K562 (cell line): ENCODE data around the gene NEK5. TPM values are rescaled to one million over a fixed set of nuclear protein-coding genes. Genes with fewer than 3 reads are reported as not detected.
"Not testable (repeated sequence)": the region's sequence is repeated elsewhere in the genome, so short reads cannot be mapped to it uniquely, and the experiment has no call there.

Experiments
- ATAC-seq: fragments of 200-7000 bp; cut with Tn5 transposase; 3 replicates; pipeline ENCODE4 v1.9.1; 2020; ENCODE audit warnings: moderate library complexity
- BruUV-seq: library from RNA; stranded (reverse); fragments of 400-500 nt; replicated peaks from 2 replicates; lab custom pipeline; 2021; lab: Mats Ljungman, UMichigan
- CTCF ChIA-PET: fragments of 300-600 bp; formaldehyde crosslinking; extraction: SDS; loops from one replicate; lab custom pipeline; 2021; ENCODE audit warnings: low intra/inter-chr PET ratio; lab: Yijun Ruan, JAX
- POLR2A ChIA-PET: fragments of 300-600, 350-650 bp; sonication (Branson Sonifier 250); formaldehyde crosslinking; extraction: SDS; loops from one replicate; lab custom pipeline; 2021; ENCODE audit warnings: antibody characterized with exemption, inconsistent platforms; lab: Yijun Ruan, JAX
- DNase-seq, 4 experiments: peaks; one replicate each; pipeline versions ENCODE4 v3.0.0 to v3.0.0-alpha.2; 2011 to 2018; ENCODE audit warnings: low spot score in 3 of 4, mixed read lengths in 3 of 4; ENCODE audit errors: extremely low read depth in 1 of 4
- FAIRE-seq: peaks from 2 replicates; lab custom pipeline; 2011; peaks lifted over from hg19 to GRCh38; lab: Jason Lieb, UNC
- H2AFZ ChIP-seq: 2 replicates; pipeline ENCODE4 v1.6.0; 2011; ENCODE audit warnings: low read depth, low read length, control low read depth, inconsistent platforms
- H3K27ac ChIP-seq: fragments of 200-600 bp; 3 replicates; pipeline ENCODE4 v1.8.0; 2011; ENCODE audit warnings: low read depth, mild to moderate bottlenecking, control low read depth, inconsistent platforms, low read length, moderate library complexity, mixed read lengths; ENCODE audit errors: extremely low read depth
- H3K27me3 ChIP-seq, 2 experiments: fragments of 300-600 bp in 1 of 2; 2 replicates in 1 of 2; 3 replicates in 1 of 2; pipeline versions ENCODE4 v1.6.0 to v1.8.0; 2011; ENCODE audit warnings: inconsistent platforms in 2 of 2, low read length in 2 of 2, mild to moderate bottlenecking in 1 of 2, mixed read lengths in 1 of 2, moderate library complexity in 1 of 2; ENCODE audit not compliant: control insufficient read depth in 2 of 2, insufficient read depth in 2 of 2
- H3K36me3 ChIP-seq: fragments of 300-600 bp; 3 replicates; pipeline ENCODE4 v1.8.0; 2011; ENCODE audit warnings: mild to moderate bottlenecking, low read length, inconsistent platforms; ENCODE audit not compliant: control insufficient read depth, insufficient read depth
- H3K4me1 ChIP-seq, 2 experiments: fragments of 200-600 bp in 1 of 2; replicated peaks in 1 of 2; 2 replicates in 1 of 2; 3 replicates in 1 of 2; pipeline versions ENCODE4 v1.5.1 to v1.8.0; 2011; ENCODE audit warnings: inconsistent platforms in 2 of 2, low read length in 2 of 2, mild to moderate bottlenecking in 1 of 2, mixed read lengths in 1 of 2, moderate library complexity in 1 of 2; ENCODE audit not compliant: control insufficient read depth in 2 of 2, insufficient read depth in 2 of 2
- H3K4me2 ChIP-seq: 2 replicates; pipeline ENCODE4 v1.6.1; 2011; ENCODE audit warnings: low read length, control low read depth, inconsistent platforms, mixed read lengths; ENCODE audit not compliant: insufficient read depth
- H3K4me3 ChIP-seq: fragments of 200-600 bp; sonication (generic), shearing (Covaris generic); 2 replicates; pipeline ENCODE4 v1.5.1; 2016; ENCODE audit warnings: control low read depth, inconsistent platforms
- H3K79me2 ChIP-seq: fragments of 200-600 bp; 3 replicates; pipeline ENCODE4 v1.8.0; 2011; ENCODE audit warnings: low read length, inconsistent platforms; ENCODE audit not compliant: control insufficient read depth, insufficient read depth
- H3K9ac ChIP-seq, 2 experiments: 2 replicates each; pipeline versions ENCODE4 v1.6.0 to v1.6.1; 2011; ENCODE audit warnings: low read depth in 2 of 2, low read length in 2 of 2, control low read depth in 1 of 2, inconsistent platforms in 1 of 2, mild to moderate bottlenecking in 1 of 2, mixed read lengths in 1 of 2; ENCODE audit not compliant: insufficient read depth in 1 of 2
- H3K9me1 ChIP-seq: one replicate; pipeline ENCODE4 v1.6.0; 2011; ENCODE audit warnings: inconsistent platforms, mild to moderate bottlenecking, low read length, moderate library complexity; ENCODE audit not compliant: control insufficient read depth, insufficient read depth
- H3K9me3 ChIP-seq: replicated peaks from 2 replicates; pipeline ENCODE4 v1.5.1; 2011; ENCODE audit warnings: low read depth, low read length, inconsistent platforms; ENCODE audit not compliant: control insufficient read depth, insufficient read depth
- H4K20me1 ChIP-seq: replicated peaks from 2 replicates; pipeline ENCODE4 v1.6.1; 2011; ENCODE audit warnings: low read length, inconsistent platforms, mixed read lengths; ENCODE audit not compliant: control insufficient read depth, insufficient read depth
- TCF7 ChIP-seq: sonication (generic); IDR thresholded peaks from 2 replicates; pipeline ENCODE4 v1.6.1; 2016; ENCODE audit warnings: antibody characterized with exemption, borderline replicate concordance
- WGBS: fragments of 100-300 bp; shearing (Covaris generic); methylation state at CpG from one replicate; pipeline ENCODE4 v1.1.6; 2016; ENCODE audit warnings: low coverage, mixed read lengths; ENCODE audit not compliant: insufficient coverage; ENCODE audit errors: missing lambda C conversion rate; 5-methylcytosine and 5-hydroxymethylcytosine counted together
- in situ Hi-C: fragments of 300-500 bp; cut with MboI; formaldehyde crosslinking; loops from 4 replicates; pipeline ENCODE4 v1.15.0; 2018; ENCODE audit warnings: inconsistent platforms, mixed read lengths
- intact Hi-C: fragments of 100-400 bp; cut with micrococcal nuclease; formaldehyde crosslinking; loops from 2 replicates; pipeline ENCODE4 v1.14.2; 2022
- polyA plus RNA-seq, 8 experiments: library from polyadenylated mRNA; depleted of rRNA in 4 of 8; stranded (reverse) in 5 of 8; unstranded in 3 of 8; fragments of >200 nt; fragmentation: Nextera tagmentation in 2 of 8; fragmentation: Illumina TruSeq in 1 of 8; extraction: Ambion mirVana in 2 of 8; extraction: Trizol in 1 of 8; gene quantifications; 2 replicates each; pipeline versions ENCODE4 v1.2.1 to v1.2.3, GENCODE V29; 2011 to 2014; ENCODE audit warnings: inconsistent platforms in 1 of 8, missing spikeins in 1 of 8
- total RNA-seq, 7 experiments: library from RNA; depleted of rRNA in 6 of 7; stranded (reverse); fragments of >200 nt in 6 of 7; fragmentation: Illumina TruSeq in 2 of 7; extraction: Trizol in 2 of 7; gene quantifications; 2 replicates each; pipeline versions ENCODE4 v1.2.1 to v1.2.3, GENCODE V29; 2011 to 2021; ENCODE audit warnings: low replicate concordance in 1 of 7

NEK5 gene
- total and polyA plus RNA-seq, 9 of the 15 experiments (the other 6 are each of a cell fraction or from before 2014, with no cell fraction given) = 0.09 to 0.44 (median 0.33) TPM

- no peak for TF ChIP-seq TCF7
Measured at GRCh38 chr13:52173373-52173772, 44.5 kb upstream of the NEK5 start (continued).

DNA sequence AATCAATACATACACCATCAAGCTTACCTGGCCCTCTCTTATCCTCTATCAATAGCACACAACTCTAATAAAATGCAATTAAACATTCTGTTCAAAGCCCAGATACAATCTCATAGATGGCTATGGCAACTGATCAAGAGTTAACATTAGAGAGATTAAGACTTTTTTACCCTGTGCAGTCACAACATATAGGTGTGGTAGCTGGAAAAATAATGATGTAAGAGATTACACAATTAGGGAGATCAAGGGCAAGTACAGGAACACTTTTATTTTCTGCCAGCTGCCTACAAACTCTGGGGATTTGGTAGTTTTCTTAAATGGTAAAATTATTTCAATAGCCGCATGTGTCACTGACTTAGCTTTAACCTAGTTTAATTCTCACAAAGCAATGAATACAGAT, 42.8 kb upstream of the NEK5 start:
- intact Hi-C loops, H3K4me1 ChIP-seq, H3K27ac ChIP-seq: not testable (repeated sequence)

GRCh38 chr13:52170828-52171391, 42.0 kb upstream of the NEK5 start:
- BruUV-seq, DNase-seq, H3K27ac ChIP-seq, H3K27me3 ChIP-seq, H4K20me1 ChIP-seq, in situ Hi-C loops, POLR2A ChIA-PET, H3K9me1 ChIP-seq, intact Hi-C loops, H3K4me1 ChIP-seq, CTCF ChIA-PET, H3K4me2 ChIP-seq, FAIRE-seq, ATAC-seq, H3K79me2 ChIP-seq, H2AFZ ChIP-seq, H3K9ac ChIP-seq, H3K4me3 ChIP-seq, H3K9me3 ChIP-seq: not testable (repeated sequence)
- WGBS = 33% methylated on average over 1 of the region's 1 CpG
- peaks cover 46% of the 10 kb centered on the region; the same call in 1 of the 3 replicates for H3K36me3 ChIP-seq

More for the DNA sequence above, 42.8 kb upstream of the NEK5 start:
- H3K27me3 ChIP-seq, POLR2A ChIA-PET, H3K4me2 ChIP-seq, H3K79me2 ChIP-seq, H3K9me3 ChIP-seq, CTCF ChIA-PET, BruUV-seq, H4K20me1 ChIP-seq, H3K9me1 ChIP-seq, ATAC-seq, H2AFZ ChIP-seq, DNase-seq, FAIRE-seq, in situ Hi-C loops, H3K4me3 ChIP-seq, H3K9ac ChIP-seq: not testable (repeated sequence)
- 83% methylated on average over 1 of the region's 1 CpG for WGBS
- peaks cover 44% of the 10 kb centered on the region; the same call in 1 of the 3 replicates for H3K36me3 ChIP-seq
